Activated CD8-positive, alpha-beta T cell treated with anti-CD3 and anti-CD28 coated beads, Interleukin-2, amount 10 ng/mL, durations not matched to agents 7 days and 5 days (primary cell): Measurements from ENCODE around the gene SPG21. TPM values are rescaled to one million over a fixed set of nuclear protein-coding genes. Genes with fewer than 3 reads are reported as not detected.

Experiments used
- ATAC-seq: fragments of 150-1000 bp; cut with Tn5 transposase; one replicate; pipeline ENCODE4 v1.10.0; 2021; ENCODE audit warnings: moderate library complexity
- CTCF ChIA-PET: fragments of 350-600 bp; sonication (Branson Sonifier 250); formaldehyde crosslinking; loops from one replicate; lab custom pipeline; 2021; ENCODE audit warnings: antibody characterized with exemption; lab: Charles Lee
- POLR2A ChIA-PET: fragments of 350-600 bp; sonication (Branson Sonifier 250); formaldehyde crosslinking; loops from one replicate; lab custom pipeline; 2021; ENCODE audit warnings: antibody characterized with exemption; lab: Charles Lee
- DNase-seq: peaks from one replicate; pipeline ENCODE4 v3.0.0-alpha.2; 2020
- H3K27ac Mint-ChIP-seq: one replicate; pipeline ENCODE4 v1.8.0; 2021; ENCODE audit warnings: mild to moderate bottlenecking, mixed read lengths
- H3K27me3 Mint-ChIP-seq: one replicate; pipeline ENCODE4 v1.8.0; 2021; ENCODE audit warnings: low read depth, mixed read lengths
- H3K36me3 Mint-ChIP-seq: one replicate; pipeline ENCODE4 v1.8.0; 2021; ENCODE audit warnings: low read depth, mixed read lengths
- H3K4me1 Mint-ChIP-seq: one replicate; pipeline ENCODE4 v1.8.0; 2021; ENCODE audit warnings: low read depth, mixed read lengths
- H3K4me3 Mint-ChIP-seq: one replicate; pipeline ENCODE4 v1.8.0; 2021; ENCODE audit warnings: mild to moderate bottlenecking, mixed read lengths
- H3K9me3 Mint-ChIP-seq: one replicate; pipeline ENCODE4 v1.8.0; 2022; ENCODE audit warnings: mixed read lengths; ENCODE audit not compliant: insufficient read depth
- total RNA-seq, 2 experiments: library from RNA; stranded (reverse); gene quantifications; one replicate each; pipeline ENCODE4 v1.2.3, GENCODE V29; 2021

SPG21 gene
- 10 to 100 TPM; 53.8 to 55.1 TPM for total RNA-seq

GRCh38 chr15:64989416-64990167 is at the start of gene SPG21:
TSS of gene SPG21 (minus strand) at chr15:64989914. CDS start at chr15:64983569, 6,345 bp downstream.
- Mint-ChIP-seq H3K27ac (peak within 1 kb of the TSS; percentile 91), H3K9me3 (no peaks in the 10 kb centered on the region), H3K4me3 (peak within 1 kb of the TSS; percentile 98), H3K36me3 (peaks cover 13% of the 10 kb centered on the region), H3K4me1 (peaks cover 52% of the 10 kb centered on the region), H3K27me3 (no peaks in the 10 kb centered on the region)
- CTCF ChIA-PET, result interaction anchor here (0.6 to 1.4 kb wide), 3 partner anchors 13 to 258 kb away, joined by 3 read pairs; no protein-coding TSS in a partner anchor
- peak; percentile 95 for ATAC-seq
- peak; percentile 93 for DNase-seq
- POLR2A ChIA-PET, result interaction anchor here (0.6 to 1.4 kb wide), 7 partner anchors 11 to 315 kb away, joined by 3 to 6 read pairs (median 4); partner anchors contain the start of genes CLPX and RNU5B-1

GRCh38 chr15:65038836-65039235 is 49.1 kb upstream of the SPG21 start:
- Mint-ChIP-seq H3K27ac (no peak overlapping the region), H3K9me3 (no peaks in the 10 kb centered on the region), H3K4me3 (no peak overlapping the region), H3K36me3 (no peaks in the 10 kb centered on the region), H3K27me3 (peaks cover 3% of the 10 kb centered on the region), H3K4me1 (peaks cover 2% of the 10 kb centered on the region)
- no peak for DNase-seq
- ChIA-PET POLR2A (no interaction called here), CTCF (interaction anchor here (1.2 kb wide), 1 partner anchor 15 kb away, joined by 3 read pairs; no protein-coding TSS in a partner anchor)
- ATAC-seq, result no peak

- peaks cover 3% of the 10 kb centered on the region for H3K27me3 Mint-ChIP-seq
- no peaks in the 10 kb centered on the region for H3K9me3 Mint-ChIP-seq
- no peak overlapping the region for H3K27ac Mint-ChIP-seq
- H3K36me3 Mint-ChIP-seq, result no peaks in the 10 kb centered on the region
- H3K4me1 Mint-ChIP-seq, result peaks cover 6% of the 10 kb centered on the region
- DNase-seq, result no peak
- no peak overlapping the region for H3K4me3 Mint-ChIP-seq
- no peak for ATAC-seq
- ChIA-PET POLR2A (no interaction called here), CTCF (interaction anchor here (1.2 kb wide), 1 partner anchor 15 kb away, joined by 3 read pairs; no protein-coding TSS in a partner anchor)
These were observed 48.7 kb upstream of the SPG21 start for GRCh38 chr15:65038428-65038827.

GRCh38 chr15:65037309-65037708 is 47.6 kb upstream of the SPG21 start:
- Mint-ChIP-seq H3K4me1 (peaks cover 10% of the 10 kb centered on the region), H3K9me3 (no peaks in the 10 kb centered on the region), H3K27me3 (peaks cover 8% of the 10 kb centered on the region), H3K4me3 (no peak overlapping the region), H3K36me3 (no peaks in the 10 kb centered on the region), H3K27ac (no peak overlapping the region)
- no peak for ATAC-seq
- DNase-seq, result no peak
- ChIA-PET CTCF (no interaction called here), POLR2A (no interaction called here)

GRCh38 chr15:65034719-65035118 is 45.0 kb upstream of the SPG21 start:
- peaks cover 14% of the 10 kb centered on the region for H3K4me1 Mint-ChIP-seq
- no peak overlapping the region for H3K4me3 Mint-ChIP-seq
- ChIA-PET CTCF (interaction anchor here (1.0 to 2.2 kb wide), 13 partner anchors 9 to 350 kb away, joined by 3 to 23 read pairs (median 7); partner anchors contain the start of gene SLC51B), POLR2A (interaction anchor here (1.3 to 1.8 kb wide), 4 partner anchors 99 to 270 kb away, joined by 3 to 8 read pairs (median 4); partner anchors contain the start of gene RNU5B-1)
- H3K36me3 Mint-ChIP-seq, result no peaks in the 10 kb centered on the region
- no peak overlapping the region for H3K27ac Mint-ChIP-seq
- H3K9me3 Mint-ChIP-seq, result no peaks in the 10 kb centered on the region
- peaks cover 23% of the 10 kb centered on the region for H3K27me3 Mint-ChIP-seq
- no peak for ATAC-seq
- no peak for DNase-seq

- no peak overlapping the region for H3K4me3 Mint-ChIP-seq
- DNase-seq (peak; percentile 59), ATAC-seq (peak; percentile 24)
- peaks cover 23% of the 10 kb centered on the region for H3K27me3 Mint-ChIP-seq
- H3K36me3 Mint-ChIP-seq, result no peaks in the 10 kb centered on the region
- H3K9me3 Mint-ChIP-seq, result no peaks in the 10 kb centered on the region
- CTCF ChIA-PET, result interaction anchor here (0.6 to 2.2 kb wide), 36 partner anchors 8 to 305 kb away, joined by 3 to 23 read pairs (median 4); partner anchors contain the start of genes CLPX, PARP16, PDCD7 and RNU5B-1
- no peak overlapping the region for H3K27ac Mint-ChIP-seq
- POLR2A ChIA-PET, result interaction anchor here (1.3 to 1.8 kb wide), 4 partner anchors 100 to 271 kb away, joined by 3 to 8 read pairs (median 4); partner anchors contain the start of gene RNU5B-1
- peaks cover 14% of the 10 kb centered on the region for H3K4me1 Mint-ChIP-seq
These were observed 44.0 kb upstream of the SPG21 start for GRCh38 chr15:65033659-65034269.

GRCh38 chr15:65032801-65033537 is 43.3 kb upstream of the SPG21 start:
- peak; percentile 38 for ATAC-seq
- DNase-seq, result peak; percentile 56
- no peak overlapping the region for H3K27ac Mint-ChIP-seq
- H3K9me3 Mint-ChIP-seq, result no peaks in the 10 kb centered on the region
- POLR2A ChIA-PET, result interaction anchor here (1.4 kb wide), 1 partner anchor 267 kb away, joined by 5 read pairs; no protein-coding TSS in a partner anchor
- no peak overlapping the region for H3K4me3 Mint-ChIP-seq
- peaks cover 23% of the 10 kb centered on the region for H3K27me3 Mint-ChIP-seq
- no peaks in the 10 kb centered on the region for H3K36me3 Mint-ChIP-seq
- CTCF ChIA-PET, result interaction anchor here (0.9 to 2.2 kb wide), 20 partner anchors 11 to 267 kb away, joined by 3 to 23 read pairs (median 6); partner anchors contain the start of genes SLC51B and UBAP1L
- peaks cover 20% of the 10 kb centered on the region for H3K4me1 Mint-ChIP-seq

GRCh38 chr15:65029736-65030208 is 40.1 kb upstream of the SPG21 start:
- H3K9me3 Mint-ChIP-seq, result no peaks in the 10 kb centered on the region
- peaks cover 24% of the 10 kb centered on the region for H3K4me1 Mint-ChIP-seq
- ChIA-PET CTCF (interaction anchor here (1.0 kb wide), 1 partner anchor 268 kb away, joined by 3 read pairs; no protein-coding TSS in a partner anchor), POLR2A (interaction anchor here (1.4 kb wide), 1 partner anchor 15 kb away, joined by 3 read pairs; no protein-coding TSS in a partner anchor)
- peak overlapping the region; percentile 62 for H3K4me3 Mint-ChIP-seq
- H3K27ac Mint-ChIP-seq, result peak overlapping the region; percentile 48
- peaks cover 20% of the 10 kb centered on the region for H3K27me3 Mint-ChIP-seq
- DNase-seq, result no peak
- H3K36me3 Mint-ChIP-seq, result peaks cover 14% of the 10 kb centered on the region
- ATAC-seq, result no peak

GRCh38 chr15:65028921-65029735 is 39.4 kb upstream of the SPG21 start, which contains the start of gene MTFMT:
TSS of gene MTFMT (minus strand) at chr15:65029639. CDS start at chr15:65029613, 26 bp downstream.
- peak within 1 kb of the TSS; percentile 85 for H3K4me3 Mint-ChIP-seq
- H3K27ac Mint-ChIP-seq, result peak within 1 kb of the TSS; percentile 82
- peak; percentile 95 for DNase-seq
- peak; percentile 95 for ATAC-seq
- ChIA-PET CTCF (interaction anchor here (1.0 kb wide), 1 partner anchor 268 kb away, joined by 3 read pairs; no protein-coding TSS in a partner anchor), POLR2A (interaction anchor here (1.4 kb wide), 1 partner anchor 15 kb away, joined by 3 read pairs; no protein-coding TSS in a partner anchor)
- peaks cover 24% of the 10 kb centered on the region for H3K4me1 Mint-ChIP-seq
- peaks cover 20% of the 10 kb centered on the region for H3K27me3 Mint-ChIP-seq
- peaks cover 18% of the 10 kb centered on the region for H3K36me3 Mint-ChIP-seq
- no peaks in the 10 kb centered on the region for H3K9me3 Mint-ChIP-seq

- DNase-seq, result peak; percentile 36
- POLR2A ChIA-PET, result no interaction called here
These were observed 38.6 kb upstream of the SPG21 start for GRCh38 chr15:65028338-65028737.

More at GRCh38 chr15:65028338-65028737, 38.6 kb upstream of the SPG21 start:
- CTCF ChIA-PET, result no interaction called here
- peaks cover 22% of the 10 kb centered on the region for H3K36me3 Mint-ChIP-seq
- no peak for ATAC-seq
- H3K27me3 Mint-ChIP-seq, result peaks cover 20% of the 10 kb centered on the region
- no peaks in the 10 kb centered on the region for H3K9me3 Mint-ChIP-seq
- peaks cover 17% of the 10 kb centered on the region for H3K4me1 Mint-ChIP-seq
- H3K27ac Mint-ChIP-seq, result peak overlapping the region; percentile 82
- peak overlapping the region; percentile 85 for H3K4me3 Mint-ChIP-seq
